Measurements from ENCODE around the gene TRPV4.

The TRPV4 gene

DNA sequence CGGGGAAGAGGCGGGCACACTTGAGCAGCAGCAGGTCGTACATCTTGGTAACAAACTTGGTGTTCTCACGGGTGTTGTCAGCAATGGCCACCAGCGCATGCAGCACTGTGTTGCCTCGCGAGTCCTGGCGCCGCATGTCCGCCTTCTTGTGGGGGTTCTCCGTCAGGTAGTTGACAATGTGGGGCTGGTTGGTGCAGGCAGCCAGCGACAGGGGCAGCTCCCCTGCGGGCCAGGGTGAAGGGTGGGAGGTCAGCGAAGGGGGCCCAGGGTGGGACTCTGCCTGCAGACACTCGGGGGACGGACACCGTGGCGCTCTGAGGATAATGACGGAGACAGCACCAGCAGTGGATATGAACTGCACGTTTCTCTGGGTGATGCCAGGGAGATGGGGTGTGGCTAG, 34.5 kb downstream of the TRPV4 start:
- TF ChIP-seq, protein P1, sequence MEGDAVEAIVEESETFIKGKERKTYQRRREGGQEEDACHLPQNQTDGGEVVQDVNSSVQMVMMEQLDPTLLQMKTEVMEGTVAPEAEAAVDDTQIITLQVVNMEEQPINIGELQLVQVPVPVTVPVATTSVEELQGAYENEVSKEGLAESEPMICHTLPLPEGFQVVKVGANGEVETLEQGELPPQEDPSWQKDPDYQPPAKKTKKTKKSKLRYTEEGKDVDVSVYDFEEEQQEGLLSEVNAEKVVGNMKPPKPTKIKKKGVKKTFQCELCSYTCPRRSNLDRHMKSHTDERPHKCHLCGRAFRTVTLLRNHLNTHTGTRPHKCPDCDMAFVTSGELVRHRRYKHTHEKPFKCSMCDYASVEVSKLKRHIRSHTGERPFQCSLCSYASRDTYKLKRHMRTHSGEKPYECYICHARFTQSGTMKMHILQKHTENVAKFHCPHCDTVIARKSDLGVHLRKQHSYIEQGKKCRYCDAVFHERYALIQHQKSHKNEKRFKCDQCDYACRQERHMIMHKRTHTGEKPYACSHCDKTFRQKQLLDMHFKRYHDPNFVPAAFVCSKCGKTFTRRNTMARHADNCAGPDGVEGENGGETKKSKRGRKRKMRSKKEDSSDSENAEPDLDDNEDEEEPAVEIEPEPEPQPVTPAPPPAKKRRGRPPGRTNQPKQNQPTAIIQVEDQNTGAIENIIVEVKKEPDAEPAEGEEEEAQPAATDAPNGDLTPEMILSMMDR (IDR thresholded peaks at IDR 0.05; ENCODE audit: insufficient read depth, low read depth, low read length, missing control alignments) = no peak
- no peak for DNase-seq (ENCODE audit: low read depth)
- no peak overlapping the region for H3K4me3 ChIP-seq (ENCODE audit: low read depth, low read length)

DNA sequence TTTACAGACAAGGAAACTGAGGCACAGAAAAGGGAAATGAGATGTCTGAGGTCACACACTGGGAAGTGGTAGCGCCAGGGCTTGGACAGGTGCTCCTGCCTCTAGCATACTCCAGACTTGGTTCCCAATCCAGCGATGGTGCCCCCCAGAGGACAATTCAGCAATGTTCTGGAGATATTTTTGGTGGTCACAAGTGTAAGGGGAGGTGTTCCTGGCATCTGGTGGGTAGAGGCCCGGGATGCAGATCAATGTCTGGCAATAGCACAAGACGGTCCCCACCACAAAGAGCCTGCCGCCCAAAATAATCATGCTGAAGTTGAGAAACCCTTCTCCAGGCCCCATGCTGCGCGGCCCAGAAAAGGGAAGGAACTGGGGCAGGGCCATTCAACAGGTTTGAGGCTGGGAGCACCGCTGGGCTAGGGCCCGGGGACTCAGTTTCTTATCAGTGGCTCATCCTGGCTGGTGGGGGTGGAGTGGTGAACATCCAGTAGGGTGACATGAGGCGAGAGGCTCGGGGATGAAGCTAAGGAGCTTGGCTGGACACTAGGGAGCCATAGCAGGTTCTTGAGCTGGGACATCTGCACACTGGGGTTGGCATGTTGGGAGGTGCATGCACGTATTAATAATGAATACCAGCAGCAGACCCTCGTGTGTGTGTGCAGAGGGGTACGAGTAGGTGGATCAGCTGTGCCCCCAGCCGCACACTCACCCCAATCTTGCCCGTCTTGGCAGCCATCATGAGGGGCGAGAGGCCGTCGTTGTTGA, 35.1 kb downstream of the TRPV4 start:
- H3K4me3 ChIP-seq (ENCODE audit: low read depth, low read length) = no peak overlapping the region
- no peak for DNase-seq (ENCODE audit: low read depth)
- TF ChIP-seq, protein P1 (IDR thresholded peaks at IDR 0.05; ENCODE audit: insufficient read depth, low read depth, low read length, missing control alignments) = no peak

DNA sequence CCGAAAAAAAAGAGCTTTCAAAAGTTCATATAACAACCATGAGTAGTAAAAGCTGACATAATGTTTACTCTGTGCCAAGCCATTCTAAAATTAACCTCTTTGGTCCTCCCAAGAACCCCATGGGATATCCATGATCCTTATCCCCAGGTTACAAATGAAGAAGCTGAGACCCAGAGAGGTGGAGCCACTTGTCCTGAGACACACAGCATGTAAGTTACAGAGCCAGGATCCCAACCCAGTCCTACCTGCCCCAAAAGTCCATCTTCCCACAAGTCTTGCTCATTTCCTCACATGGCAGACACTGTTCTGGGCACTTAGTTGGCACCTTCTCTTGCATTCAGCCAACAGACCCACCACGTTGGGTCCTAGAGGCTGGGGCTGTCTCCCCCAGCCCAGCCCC, 37.1 kb downstream of the TRPV4 start:
- TF ChIP-seq, protein P1 (IDR thresholded peaks at IDR 0.05; ENCODE audit: insufficient read depth, low read depth, low read length, missing control alignments) = no peak
- no peak overlapping the region for H3K4me3 ChIP-seq (ENCODE audit: low read depth, low read length)
- no peak for DNase-seq (ENCODE audit: low read depth)

DNA sequence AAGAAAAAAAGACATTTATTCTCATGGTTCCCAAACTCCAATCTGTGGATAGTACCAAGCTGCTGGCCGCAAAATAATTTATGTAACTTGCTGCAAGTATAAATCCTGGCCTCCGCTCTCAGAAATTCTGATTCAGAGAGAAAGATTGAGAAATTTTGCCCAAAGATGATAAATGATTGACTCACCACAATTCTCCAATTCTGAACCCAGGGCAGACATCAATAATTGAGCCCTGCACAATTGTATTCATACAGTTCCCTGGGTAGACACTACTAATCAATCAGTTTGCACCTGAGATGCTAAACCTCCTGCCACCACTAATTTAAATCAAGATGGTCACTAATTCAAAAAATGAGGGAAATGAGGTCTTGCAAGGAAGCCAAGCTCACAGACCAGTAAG, 38.2 kb downstream of the TRPV4 start:
- no peak overlapping the region for H3K4me3 ChIP-seq (ENCODE audit: low read depth, low read length)
- TF ChIP-seq, protein P1 (IDR thresholded peaks at IDR 0.05; ENCODE audit: insufficient read depth, low read depth, low read length, missing control alignments) = no peak
- no peak for DNase-seq (ENCODE audit: low read depth)

DNA sequence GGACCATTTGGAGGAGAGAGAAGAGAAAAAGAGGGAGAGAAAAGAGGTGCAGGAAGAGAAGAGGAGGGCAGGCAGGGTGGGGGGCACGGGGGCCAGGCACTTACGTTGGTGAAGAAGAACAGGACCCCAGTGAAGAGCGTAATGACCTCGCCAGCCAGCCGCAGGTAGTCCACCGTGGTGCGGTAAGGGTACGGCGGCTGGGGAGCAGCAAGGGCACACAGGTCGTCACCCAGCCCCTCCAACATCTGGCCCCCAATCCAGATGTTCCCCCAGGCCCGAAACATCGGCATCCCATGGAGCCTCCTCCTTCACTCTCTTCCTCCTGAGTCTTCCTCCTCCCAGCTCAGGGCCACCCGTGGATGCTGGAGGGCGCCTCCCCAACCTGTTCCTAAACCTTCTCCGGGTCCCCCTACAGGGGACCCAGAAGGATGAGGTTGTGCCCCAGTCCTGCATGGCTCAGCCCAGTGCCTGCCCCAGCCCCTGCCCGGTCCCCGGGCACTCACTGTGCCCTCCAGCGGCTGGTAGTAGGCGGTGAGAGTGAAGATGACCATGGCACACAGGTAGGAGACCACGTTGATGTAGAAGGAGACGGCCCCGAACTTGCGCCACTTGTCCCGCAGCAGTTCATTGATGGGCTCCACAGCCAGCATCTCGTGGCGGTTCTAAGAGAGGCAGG, 39.2 kb downstream of the TRPV4 start:
- TF ChIP-seq, protein P1 (IDR thresholded peaks at IDR 0.05; ENCODE audit: insufficient read depth, low read depth, low read length, missing control alignments) = no peak
- DNase-seq (ENCODE audit: low read depth) = no peak

DNA sequence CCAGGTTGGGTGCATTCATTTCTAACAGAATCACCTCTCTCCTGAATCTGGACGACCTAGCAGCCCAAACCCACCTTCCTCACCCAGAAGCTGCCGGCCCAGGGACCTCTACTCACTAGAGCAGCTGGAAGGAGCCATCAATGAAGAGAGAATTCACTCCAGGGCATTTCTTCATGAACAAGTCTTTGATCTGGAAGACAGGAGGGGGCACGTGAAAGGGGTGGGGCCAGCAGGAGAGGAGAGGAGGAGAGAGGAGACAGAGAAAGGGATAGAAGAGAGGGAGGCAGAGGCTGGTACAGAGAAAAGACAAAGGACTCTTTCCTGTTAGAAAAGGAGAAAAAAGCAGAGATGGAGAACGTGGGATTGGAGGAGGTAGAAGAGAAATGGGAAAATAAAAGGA, 39.8 kb downstream of the TRPV4 start:
- TF ChIP-seq, protein P1 (IDR thresholded peaks at IDR 0.05; ENCODE audit: insufficient read depth, low read depth, low read length, missing control alignments) = no peak
- no peak overlapping the region for H3K4me3 ChIP-seq (ENCODE audit: low read depth, low read length)
- no peak for DNase-seq (ENCODE audit: low read depth)

More for the DNA sequence above, 39.2 kb downstream of the TRPV4 start:
- no peak overlapping the region for H3K4me3 ChIP-seq (ENCODE audit: low read depth, low read length)
